ENCODE results near the gene PCK2. TPM values are rescaled to one million over a fixed set of nuclear protein-coding genes. Genes with fewer than 3 reads are reported as not detected.

The PCK2 gene
- total and polyA plus RNA-seq, 2 of the 8 experiments (the other 6 are each of a cell fraction or from before 2014, with no cell fraction given), result 81.9 to 115 TPM

DNA sequence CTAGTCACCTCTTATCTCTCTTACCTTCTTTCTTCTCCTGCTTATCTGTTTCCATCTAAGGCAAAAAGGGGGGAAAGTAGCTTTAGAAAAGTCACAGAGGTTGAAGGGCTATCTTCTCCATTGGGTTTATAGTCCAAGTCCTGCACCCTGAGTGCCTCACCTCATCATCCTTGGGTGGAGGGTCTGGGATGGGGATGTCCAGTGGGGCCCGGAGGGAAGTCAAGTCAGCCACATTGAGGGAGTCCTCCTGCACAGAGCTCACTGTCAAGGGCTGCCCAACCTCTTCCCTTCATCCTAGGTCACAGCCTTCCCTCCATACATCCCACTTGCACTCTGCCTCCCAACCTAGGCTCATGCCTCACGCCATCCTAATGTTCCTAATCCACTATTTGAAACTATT is 51.1 kb downstream of the PCK2 start (continued):
- TF ChIP-seq POU5F1 (IDR thresholded peaks at IDR 0.05; ENCODE audit: low read depth, low read length), result no peak
- no peak for TF ChIP-seq GTF2F1 (IDR thresholded peaks at IDR 0.05; ENCODE audit: borderline replicate concordance, low read depth, low read length)
- TF ChIP-seq, protein P1, sequence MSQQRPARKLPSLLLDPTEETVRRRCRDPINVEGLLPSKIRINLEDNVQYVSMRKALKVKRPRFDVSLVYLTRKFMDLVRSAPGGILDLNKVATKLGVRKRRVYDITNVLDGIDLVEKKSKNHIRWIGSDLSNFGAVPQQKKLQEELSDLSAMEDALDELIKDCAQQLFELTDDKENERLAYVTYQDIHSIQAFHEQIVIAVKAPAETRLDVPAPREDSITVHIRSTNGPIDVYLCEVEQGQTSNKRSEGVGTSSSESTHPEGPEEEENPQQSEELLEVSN (IDR thresholded peaks at IDR 0.05), result no peak
- no peak for TF ChIP-seq MAFK (IDR thresholded peaks at IDR 0.05; ENCODE audit: low read depth, low read length)
- no peak for TF ChIP-seq JUN (IDR thresholded peaks at IDR 0.05; ENCODE audit: low read depth, low read length)
- TF ChIP-seq CEBPB (IDR thresholded peaks at IDR 0.05; ENCODE audit: low read depth, low read length), result no peak
- TF ChIP-seq SIN3A (conservative IDR thresholded peaks at IDR 0.05 in 1 of 2, IDR thresholded peaks at IDR 0.05 in 1 of 2; ENCODE audit: low read depth in 1 of 2, low read length in 2 of 2), result no peak

Measured in H1 (cell line).